HUES48 (cell line): ENCODE measurements around the gene CLEC20A.

Source experiments
- H3K27ac ChIP-seq: one replicate; pipeline ENCODE4 v1.7.0; 2013; ENCODE audit warnings: low read depth, low read length, inconsistent platforms
- H3K27me3 ChIP-seq: 2 replicates; pipeline ENCODE4 v1.6.1; 2013; ENCODE audit warnings: mild to moderate bottlenecking, low read length; ENCODE audit not compliant: control insufficient read depth, insufficient read depth
- H3K36me3 ChIP-seq: 2 replicates; pipeline ENCODE4 v1.6.1; 2013; ENCODE audit warnings: low read length; ENCODE audit not compliant: control insufficient read depth, insufficient read depth
- H3K4me1 ChIP-seq: 2 replicates; pipeline ENCODE4 v1.6.1; 2013; ENCODE audit warnings: mild to moderate bottlenecking, low read length; ENCODE audit not compliant: control insufficient read depth, insufficient read depth
- H3K4me3 ChIP-seq: 2 replicates; pipeline ENCODE4 v1.5.1; 2013; ENCODE audit warnings: mild to moderate bottlenecking, low read depth, low read length
- H3K9ac ChIP-seq: 2 replicates; pipeline ENCODE4 v1.6.1; 2013; ENCODE audit warnings: mild to moderate bottlenecking, low read depth, low read length, moderate library complexity
- H3K9me3 ChIP-seq: 2 replicates; pipeline ENCODE4 v1.6.1; 2013; ENCODE audit warnings: low read length; ENCODE audit not compliant: control insufficient read depth, insufficient read depth

Gene CLEC20A

GRCh38 chr1:178496410-178497135 lies at the start of gene CLEC20A:
CLEC20A (minus strand) TSS chr1:178496964; CDS start chr1:178496939, 25 bp downstream.
- no peaks in the 10 kb centered on the region for H3K27me3 ChIP-seq
- H3K4me3 ChIP-seq, result no peak within 1 kb of the TSS
- H3K4me1 ChIP-seq, result no peaks in the 10 kb centered on the region
- no peaks in the 10 kb centered on the region for H3K9me3 ChIP-seq
- no peak within 1 kb of the TSS for H3K27ac ChIP-seq
- H3K36me3 ChIP-seq, result no peaks in the 10 kb centered on the region
- no peak within 1 kb of the TSS for H3K9ac ChIP-seq

GRCh38 chr1:178544531-178544930 lies 47.8 kb upstream of the CLEC20A start:
- no peak overlapping the region for H3K4me3 ChIP-seq
- H3K27me3 ChIP-seq, result no peaks in the 10 kb centered on the region
- H3K27ac ChIP-seq, result no peak overlapping the region
- H3K9ac ChIP-seq, result no peak overlapping the region
- peaks cover 8% of the 10 kb centered on the region for H3K36me3 ChIP-seq
- no peaks in the 10 kb centered on the region; the same call in 1 of the 2 replicates for H3K4me1 ChIP-seq
- no peaks in the 10 kb centered on the region for H3K9me3 ChIP-seq

- no peaks in the 10 kb centered on the region for H3K9me3 ChIP-seq
- H3K36me3 ChIP-seq, result peaks cover 8% of the 10 kb centered on the region
- H3K27ac ChIP-seq, result peak overlapping the region; percentile 90
- peak overlapping the region; percentile 95 for H3K4me3 ChIP-seq
- no peaks in the 10 kb centered on the region for H3K27me3 ChIP-seq
- peak overlapping the region; percentile 63 for H3K9ac ChIP-seq
- H3K4me1 ChIP-seq, result no peaks in the 10 kb centered on the region; the same call in 1 of the 2 replicates
Measured at GRCh38 chr1:178543290-178543607, 46.5 kb upstream of the CLEC20A start.

DNA sequence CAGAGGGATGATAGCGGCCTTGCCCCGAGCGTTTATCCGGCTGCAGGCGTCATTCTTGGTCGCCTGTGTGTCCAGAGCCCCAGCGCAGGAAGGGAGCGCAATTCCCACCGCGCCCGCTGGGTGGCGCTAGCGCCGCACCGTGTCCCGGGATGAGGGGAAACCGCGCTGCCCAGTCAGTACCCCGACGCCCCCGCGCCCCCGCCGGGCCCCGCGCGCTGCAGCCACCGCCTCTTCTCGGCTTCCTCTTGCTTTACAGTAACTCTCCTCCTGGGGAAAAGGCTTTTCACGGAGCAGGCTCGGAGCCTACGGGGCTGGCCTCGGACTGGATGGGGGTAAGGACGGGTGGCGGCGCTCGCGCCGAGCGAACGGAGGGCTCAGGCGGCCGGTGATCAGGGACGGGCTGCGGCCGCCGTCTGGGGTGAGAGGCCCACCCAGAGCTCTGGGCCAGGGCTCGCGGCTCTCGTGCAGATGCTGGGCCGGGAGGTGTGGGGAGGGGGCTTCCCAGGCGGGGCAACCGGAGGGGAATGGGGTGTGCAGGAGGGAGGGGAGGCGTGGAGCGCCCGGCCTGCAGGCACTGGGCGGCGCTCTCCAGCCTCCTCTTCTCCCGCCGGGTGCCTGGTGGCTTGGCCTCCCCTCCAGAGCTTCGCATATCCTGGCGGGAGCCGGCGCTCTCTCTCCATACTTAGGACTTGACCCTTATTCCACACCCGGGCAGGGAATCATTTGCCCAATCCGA lies 46.0 kb upstream of the CLEC20A start:
- no peaks in the 10 kb centered on the region; the same call in 1 of the 2 replicates for H3K4me1 ChIP-seq
- no peaks in the 10 kb centered on the region for H3K9me3 ChIP-seq
- H3K4me3 ChIP-seq, result peak overlapping the region; percentile 95
- H3K27ac ChIP-seq, result peak overlapping the region; percentile 90
- no peaks in the 10 kb centered on the region for H3K27me3 ChIP-seq
- H3K9ac ChIP-seq, result peak overlapping the region; percentile 63
- H3K36me3 ChIP-seq, result peaks cover 8% of the 10 kb centered on the region

GRCh38 chr1:178541829-178542553 lies 45.2 kb upstream of the CLEC20A start:
- Histone ChIP-seq H3K9me3 (no peaks in the 10 kb centered on the region), H3K27me3 (no peaks in the 10 kb centered on the region), H3K4me1 (no peaks in the 10 kb centered on the region; the same call in 1 of the 2 replicates), H3K9ac (peak overlapping the region; percentile 63), H3K27ac (peak overlapping the region; percentile 31), H3K4me3 (peak overlapping the region; percentile 95), H3K36me3 (peaks cover 8% of the 10 kb centered on the region)

GRCh38 chr1:178541379-178541778 lies 44.6 kb upstream of the CLEC20A start:
- no peak overlapping the region for H3K27ac ChIP-seq
- H3K27me3 ChIP-seq, result no peaks in the 10 kb centered on the region
- H3K9me3 ChIP-seq, result no peaks in the 10 kb centered on the region
- H3K9ac ChIP-seq, result no peak overlapping the region
- peak overlapping the region; percentile 95 for H3K4me3 ChIP-seq
- H3K4me1 ChIP-seq, result no peaks in the 10 kb centered on the region; the same call in 1 of the 2 replicates
- H3K36me3 ChIP-seq, result peaks cover 8% of the 10 kb centered on the region

DNA sequence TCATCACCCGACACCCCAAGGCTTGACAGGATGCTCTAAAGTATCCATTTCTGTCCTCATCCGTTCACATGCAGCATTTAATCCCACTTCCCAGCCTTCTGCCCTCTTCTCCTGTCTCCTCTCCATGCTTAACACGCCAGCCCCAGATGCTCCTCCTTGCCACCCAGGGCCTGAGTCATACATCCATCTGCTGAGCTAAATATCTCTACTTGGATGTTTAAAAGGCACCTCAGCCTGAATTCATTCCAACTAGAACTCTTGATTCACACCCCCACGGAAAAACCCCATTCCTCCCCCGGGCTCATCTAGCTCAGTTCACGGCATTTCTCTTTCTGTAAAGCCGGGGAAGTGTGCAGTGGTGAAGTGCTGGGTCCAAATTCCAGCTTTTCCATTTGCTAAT lies 43.9 kb upstream of the CLEC20A start:
- no peaks in the 10 kb centered on the region for H3K27me3 ChIP-seq
- H3K9ac ChIP-seq, result no peak overlapping the region
- H3K4me3 ChIP-seq, result no peak overlapping the region
- peaks cover 4% of the 10 kb centered on the region for H3K36me3 ChIP-seq
- H3K9me3 ChIP-seq, result no peaks in the 10 kb centered on the region
- no peaks in the 10 kb centered on the region; the same call in 1 of the 2 replicates for H3K4me1 ChIP-seq
- H3K27ac ChIP-seq, result no peak overlapping the region

DNA sequence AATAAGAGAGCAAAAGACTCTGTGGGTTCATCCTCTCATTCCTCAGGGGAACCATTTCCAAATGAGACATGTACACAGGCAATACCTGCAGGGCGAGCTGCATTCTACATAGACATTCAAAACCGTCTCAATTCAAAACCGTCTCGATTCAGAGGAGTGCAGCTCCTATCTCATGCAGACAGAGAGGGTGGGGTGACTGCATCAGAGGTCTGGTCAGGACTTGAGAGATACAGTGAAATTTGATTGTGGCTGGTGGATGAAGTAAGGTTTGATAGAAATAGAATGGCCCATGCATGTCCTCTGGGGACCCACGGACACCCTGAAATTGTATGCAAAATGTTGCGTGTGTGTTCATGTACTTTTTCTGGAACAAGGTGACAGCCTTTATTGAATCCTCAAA lies 43.4 kb upstream of the CLEC20A start:
- Histone ChIP-seq H3K36me3 (no peaks in the 10 kb centered on the region), H3K27ac (no peak overlapping the region), H3K9me3 (no peaks in the 10 kb centered on the region), H3K4me1 (no peaks in the 10 kb centered on the region; the same call in 1 of the 2 replicates), H3K9ac (no peak overlapping the region), H3K27me3 (no peaks in the 10 kb centered on the region), H3K4me3 (no peak overlapping the region)

- H3K4me1 ChIP-seq, result no peaks in the 10 kb centered on the region; the same call in 1 of the 2 replicates
- H3K9me3 ChIP-seq, result no peaks in the 10 kb centered on the region
- H3K27me3 ChIP-seq, result no peaks in the 10 kb centered on the region
- no peaks in the 10 kb centered on the region for H3K36me3 ChIP-seq
- no peak overlapping the region for H3K9ac ChIP-seq
- H3K4me3 ChIP-seq, result no peak overlapping the region
- no peak overlapping the region for H3K27ac ChIP-seq
Measured at GRCh38 chr1:178539291-178539690, 42.5 kb upstream of the CLEC20A start.

DNA sequence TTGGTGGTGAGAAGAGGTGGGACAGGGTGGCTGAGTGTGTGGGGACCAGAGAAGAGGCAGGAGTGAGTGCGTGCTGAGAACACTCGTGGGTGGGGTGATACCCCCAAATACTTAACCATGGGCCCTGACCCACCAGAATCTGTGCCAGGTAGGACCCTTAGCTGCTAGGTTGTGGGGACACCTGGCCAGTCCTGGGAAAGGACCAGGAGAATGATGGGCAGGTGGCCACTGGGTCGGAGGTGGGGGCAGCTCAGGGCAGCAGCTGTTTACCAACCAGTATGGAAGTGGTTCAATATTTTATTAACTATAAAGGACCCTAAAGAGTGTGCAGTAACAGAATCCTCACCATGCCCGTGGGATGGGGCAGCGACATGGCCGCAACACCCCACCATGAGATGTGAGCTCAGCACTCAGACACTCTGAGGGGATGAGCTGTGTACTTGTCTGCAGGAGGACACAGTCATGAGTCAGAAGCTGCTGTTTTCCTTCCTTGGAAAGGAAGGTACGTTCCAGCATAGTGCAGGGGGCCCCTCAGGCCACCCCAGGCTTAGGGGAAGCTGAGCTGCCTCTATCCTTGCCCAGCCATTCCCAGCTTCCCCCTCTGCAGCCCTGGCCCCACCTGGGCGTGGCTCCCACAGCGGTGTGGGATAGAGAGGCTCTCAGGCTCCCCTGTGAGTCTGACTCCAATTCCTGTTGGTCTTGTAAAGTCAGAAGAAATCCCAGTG lies 41.6 kb upstream of the CLEC20A start:
- Histone ChIP-seq H3K4me1 (no peaks in the 10 kb centered on the region; the same call in 1 of the 2 replicates), H3K9ac (no peak overlapping the region), H3K27ac (no peak overlapping the region)

More for the DNA sequence above, 41.6 kb upstream of the CLEC20A start:
- H3K27me3 ChIP-seq, result no peaks in the 10 kb centered on the region
- no peak overlapping the region for H3K4me3 ChIP-seq
- no peaks in the 10 kb centered on the region for H3K36me3 ChIP-seq
- no peaks in the 10 kb centered on the region for H3K9me3 ChIP-seq
